Activated CD8-positive, alpha-beta T cell treated with anti-CD3 and anti-CD28 coated beads for 36 hours (primary cell): Measurements from ENCODE around the gene CANT1. TPM values are rescaled to one million over a fixed set of nuclear protein-coding genes. Genes with fewer than 3 reads are reported as not detected.

Source experiments
- ATAC-seq: fragments of 200-7000 bp; cut with Tn5 transposase; one replicate; pipeline ENCODE4 v1.10.0; 2021; ENCODE audit warnings: mild to moderate bottlenecking, moderate library complexity
- CTCF ChIA-PET: fragments of 350-600 bp; sonication (Branson Sonifier 250); formaldehyde crosslinking; loops from one replicate; lab custom pipeline; 2021; ENCODE audit warnings: antibody characterized with exemption; lab: Charles Lee
- POLR2A ChIA-PET: fragments of 350-600 bp; sonication (Branson Sonifier 250); formaldehyde crosslinking; loops from one replicate; lab custom pipeline; 2021; ENCODE audit warnings: antibody characterized with exemption; lab: Charles Lee
- DNase-seq: peaks from one replicate; pipeline ENCODE4 v3.0.0-alpha.2; 2020
- H3K27ac Mint-ChIP-seq: one replicate; pipeline ENCODE4 v1.8.0; 2021; ENCODE audit warnings: mild to moderate bottlenecking, mixed read lengths
- H3K27me3 Mint-ChIP-seq: one replicate; pipeline ENCODE4 v1.8.0; 2021; ENCODE audit warnings: mixed read lengths
- H3K36me3 Mint-ChIP-seq: one replicate; pipeline ENCODE4 v1.8.0; 2021; ENCODE audit warnings: low read depth, mixed read lengths
- H3K4me1 Mint-ChIP-seq: one replicate; pipeline ENCODE4 v1.8.0; 2021; ENCODE audit warnings: low read depth, mixed read lengths
- H3K4me3 Mint-ChIP-seq: one replicate; pipeline ENCODE4 v1.8.0; 2021; ENCODE audit warnings: mild to moderate bottlenecking, moderate library complexity, mixed read lengths
- H3K9me3 Mint-ChIP-seq: one replicate; pipeline ENCODE4 v1.8.0; 2021; ENCODE audit warnings: mixed read lengths
- intact Hi-C: fragments of 100-400 bp; cut with micrococcal nuclease; formaldehyde crosslinking; loops from one replicate; pipeline ENCODE4 v1.10.0; 2022
- total RNA-seq, 2 experiments: library from RNA; stranded (reverse); gene quantifications; one replicate each; pipeline ENCODE4 v1.2.3, GENCODE V29; 2021
- TF ChIP-seq, protein P1 (sequence below): fragments of 200-600 bp; IDR thresholded peaks from one replicate; pipeline ENCODE4 v1.8.0; 2022; ENCODE audit warnings: antibody characterized with exemption, mild to moderate bottlenecking

The CANT1 gene
- total RNA-seq, 2 experiments from 2014 or later: 41.4 to 48.2 TPM

DNA sequence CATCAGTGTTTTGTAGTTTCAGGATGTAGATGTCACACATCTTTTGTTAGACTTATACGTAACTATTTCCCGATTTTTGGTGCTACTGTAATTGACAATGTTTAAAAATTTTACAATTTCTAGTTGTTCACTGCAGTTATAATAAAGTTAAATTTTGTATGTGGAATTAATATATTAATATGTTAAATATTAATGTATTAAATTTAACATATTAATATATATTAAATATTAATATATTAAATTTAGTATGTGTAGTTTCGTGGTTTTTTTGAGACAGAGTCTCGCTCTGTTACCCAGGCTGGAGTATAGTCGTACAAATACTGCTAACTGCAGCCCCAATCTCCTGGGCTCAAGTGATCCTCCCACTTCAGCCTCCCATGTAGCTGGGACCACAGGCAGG, 24.2 kb downstream of the CANT1 start:
- no peak for ATAC-seq
- CTCF ChIA-PET: interaction anchor here (1.0 to 2.2 kb wide), 4 partner anchors 14 to 82 kb away, joined by 3 to 16 read pairs (median 6); no protein-coding TSS in a partner anchor
- no peaks in the 10 kb centered on the region for H3K27me3 Mint-ChIP-seq
- intact Hi-C loops: no loop called here
- POLR2A ChIA-PET: interaction anchor here (0.8 kb wide), 1 partner anchor 47 kb away, joined by 3 read pairs; no protein-coding TSS in a partner anchor
- TF ChIP-seq, protein P1, sequence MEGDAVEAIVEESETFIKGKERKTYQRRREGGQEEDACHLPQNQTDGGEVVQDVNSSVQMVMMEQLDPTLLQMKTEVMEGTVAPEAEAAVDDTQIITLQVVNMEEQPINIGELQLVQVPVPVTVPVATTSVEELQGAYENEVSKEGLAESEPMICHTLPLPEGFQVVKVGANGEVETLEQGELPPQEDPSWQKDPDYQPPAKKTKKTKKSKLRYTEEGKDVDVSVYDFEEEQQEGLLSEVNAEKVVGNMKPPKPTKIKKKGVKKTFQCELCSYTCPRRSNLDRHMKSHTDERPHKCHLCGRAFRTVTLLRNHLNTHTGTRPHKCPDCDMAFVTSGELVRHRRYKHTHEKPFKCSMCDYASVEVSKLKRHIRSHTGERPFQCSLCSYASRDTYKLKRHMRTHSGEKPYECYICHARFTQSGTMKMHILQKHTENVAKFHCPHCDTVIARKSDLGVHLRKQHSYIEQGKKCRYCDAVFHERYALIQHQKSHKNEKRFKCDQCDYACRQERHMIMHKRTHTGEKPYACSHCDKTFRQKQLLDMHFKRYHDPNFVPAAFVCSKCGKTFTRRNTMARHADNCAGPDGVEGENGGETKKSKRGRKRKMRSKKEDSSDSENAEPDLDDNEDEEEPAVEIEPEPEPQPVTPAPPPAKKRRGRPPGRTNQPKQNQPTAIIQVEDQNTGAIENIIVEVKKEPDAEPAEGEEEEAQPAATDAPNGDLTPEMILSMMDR: no peak
- no peak for DNase-seq
- no peaks in the 10 kb centered on the region for H3K9me3 Mint-ChIP-seq
- peaks cover 3% of the 10 kb centered on the region for H3K36me3 Mint-ChIP-seq
- no peak overlapping the region for H3K4me3 Mint-ChIP-seq
- H3K4me1 Mint-ChIP-seq: peaks cover 15% of the 10 kb centered on the region
- H3K27ac Mint-ChIP-seq: no peak overlapping the region

DNA sequence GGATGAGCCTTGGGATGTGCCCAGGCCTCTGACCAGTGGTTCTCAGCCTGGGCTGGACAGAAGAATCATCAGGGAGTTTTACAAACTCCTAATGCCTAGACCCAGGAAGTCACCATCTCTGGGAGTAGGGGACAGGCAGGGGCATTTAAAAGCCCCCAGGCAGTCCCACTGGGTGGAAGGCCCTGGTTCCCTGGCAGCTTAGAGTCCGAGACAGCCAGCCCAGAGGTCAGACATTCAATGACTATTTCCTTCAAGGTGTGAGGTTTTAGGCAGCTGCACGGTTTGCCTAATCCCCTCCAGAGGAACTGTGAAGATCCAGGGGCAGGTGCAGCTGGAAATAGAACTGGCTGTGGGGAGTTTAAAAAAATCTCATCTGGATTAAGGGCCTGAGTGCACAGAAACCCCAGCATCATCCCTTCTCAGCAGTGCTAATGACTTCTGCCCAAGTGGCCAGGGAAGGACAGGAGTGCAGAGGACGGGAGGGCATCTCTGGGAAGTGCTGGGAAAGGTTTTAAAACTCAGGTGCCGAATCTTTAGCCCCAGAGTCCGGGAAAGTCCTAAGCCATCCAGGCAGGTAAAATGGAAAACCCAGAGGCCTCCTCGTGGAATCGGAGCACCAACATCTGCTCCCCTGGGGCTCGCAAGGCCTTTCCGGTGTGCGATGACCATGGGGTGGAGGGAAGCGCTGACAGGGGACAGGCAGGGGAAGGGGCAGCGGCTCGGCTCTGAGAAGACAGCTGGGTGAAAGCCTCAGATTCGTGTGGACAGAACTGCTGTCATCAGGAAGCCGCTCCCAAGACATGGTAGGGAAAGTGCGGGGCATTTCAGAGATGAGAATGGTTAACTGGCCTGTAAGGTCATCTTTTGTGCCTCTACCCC, 28.3 kb downstream of the CANT1 start:
- POLR2A ChIA-PET: interaction anchor here (0.6 kb wide), 1 partner anchor 135 kb away, joined by 3 read pairs; no protein-coding TSS in a partner anchor
- intact Hi-C loops: no loop called here
- Mint-ChIP-seq H3K9me3 (no peaks in the 10 kb centered on the region), H3K4me1 (peaks cover 15% of the 10 kb centered on the region), H3K4me3 (no peak overlapping the region), H3K27ac (no peak overlapping the region), H3K36me3 (no peaks in the 10 kb centered on the region), H3K27me3 (no peaks in the 10 kb centered on the region)
- CTCF ChIA-PET: interaction anchor here (1.0 to 2.4 kb wide), 6 partner anchors 10 to 129 kb away, joined by 3 to 22 read pairs (median 3); no protein-coding TSS in a partner anchor
- no peak for ATAC-seq
- TF ChIP-seq, protein P1: no peak
- no peak for DNase-seq

DNA sequence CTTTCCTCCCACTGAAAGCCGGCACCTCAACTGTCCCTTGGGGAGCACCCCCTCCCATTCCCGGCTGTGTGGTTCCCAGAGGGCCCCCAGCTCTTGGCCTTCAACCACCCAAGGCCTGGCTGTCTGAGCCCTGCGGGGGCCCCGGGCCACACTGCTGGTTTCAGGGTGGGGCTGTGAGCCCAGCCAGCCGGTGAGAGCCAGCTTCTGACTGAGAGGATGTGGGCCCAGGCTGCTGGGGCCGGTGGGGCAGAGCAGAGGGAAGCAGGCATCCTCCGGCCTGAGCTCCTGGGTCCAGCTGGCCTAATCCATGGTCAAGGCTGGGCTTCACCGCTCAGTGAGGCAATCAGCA, 29.0 kb downstream of the CANT1 start:
- no peaks in the 10 kb centered on the region for H3K9me3 Mint-ChIP-seq
- no peaks in the 10 kb centered on the region for H3K36me3 Mint-ChIP-seq
- ChIA-PET CTCF (interaction anchor here (1.0 to 2.4 kb wide), 5 partner anchors 9 to 128 kb away, joined by 3 to 22 read pairs (median 3); no protein-coding TSS in a partner anchor), POLR2A (interaction anchor here (0.6 kb wide), 2 partner anchors 90 to 135 kb away, joined by 3 read pairs; no protein-coding TSS in a partner anchor)
- H3K4me1 Mint-ChIP-seq: peaks cover 9% of the 10 kb centered on the region
- H3K27me3 Mint-ChIP-seq: no peaks in the 10 kb centered on the region
- DNase-seq (no peak), ATAC-seq (no peak)
- intact Hi-C loops: no loop called here
- TF ChIP-seq, protein P1: no peak
- H3K27ac Mint-ChIP-seq: no peak overlapping the region
- no peak overlapping the region for H3K4me3 Mint-ChIP-seq

DNA sequence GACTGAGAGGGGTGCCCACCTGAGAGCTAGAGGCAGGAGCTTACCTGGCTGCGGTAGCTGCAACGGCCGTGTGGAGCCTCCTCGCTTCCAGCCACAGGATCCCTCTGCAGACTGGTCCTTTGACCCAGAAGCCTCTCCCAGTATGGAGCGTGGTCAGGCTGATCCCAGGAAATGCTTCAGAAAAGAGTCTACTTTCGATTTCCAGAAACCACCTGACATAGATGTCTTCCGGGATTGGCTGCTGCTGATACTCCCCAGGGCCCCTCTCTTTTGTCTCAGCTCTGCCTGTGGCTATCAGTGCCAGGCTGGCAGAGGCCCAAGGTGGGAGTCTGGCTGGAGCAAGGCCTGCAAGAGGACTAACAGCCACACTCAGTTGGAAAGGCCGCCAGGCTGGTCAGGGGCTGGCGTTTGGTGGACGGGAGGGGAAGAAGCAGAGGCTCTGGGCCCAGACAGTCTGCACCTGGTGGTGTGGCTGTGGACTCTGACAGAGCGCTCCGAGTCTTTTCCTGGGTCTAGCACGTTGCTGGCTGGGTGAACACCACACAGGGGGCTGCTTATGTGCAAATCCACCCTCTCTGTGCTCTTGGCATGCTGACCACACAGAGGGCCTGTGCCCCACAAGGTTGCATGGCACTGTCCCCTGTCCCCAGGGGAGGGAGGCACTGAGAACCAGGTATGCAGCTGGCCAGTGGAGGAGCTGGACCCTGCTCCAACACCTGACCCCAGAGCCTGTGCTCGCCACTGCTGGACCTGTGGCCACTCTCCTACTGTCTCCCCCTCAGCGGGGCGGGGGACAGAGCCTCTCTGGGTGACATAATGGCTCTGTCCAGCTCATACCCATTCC, 29.6 kb downstream of the CANT1 start, which contains the start of gene LGALS3BP:
TSS of gene LGALS3BP (minus strand) at position 144 of the 844 bp plus-strand sequence. CDS start 2,732 bp downstream, outside the sequence.
- H3K9me3 Mint-ChIP-seq: no peaks in the 10 kb centered on the region
- TF ChIP-seq, protein P1: no peak
- POLR2A ChIA-PET: interaction anchor here (0.6 to 1.4 kb wide), 3 partner anchors 14 to 134 kb away, joined by 3 to 5 read pairs (median 3); no protein-coding TSS in a partner anchor
- H3K27me3 Mint-ChIP-seq: no peaks in the 10 kb centered on the region
- H3K36me3 Mint-ChIP-seq: no peaks in the 10 kb centered on the region
- DNase-seq (peak; percentile 54), ATAC-seq (peak; percentile 85)
- intact Hi-C loops: no loop called here
- peaks cover 9% of the 10 kb centered on the region for H3K4me1 Mint-ChIP-seq
- peak within 1 kb of the TSS; percentile 70 for H3K4me3 Mint-ChIP-seq
- H3K27ac Mint-ChIP-seq: peak within 1 kb of the TSS; percentile 71
- CTCF ChIA-PET: interaction anchor here (0.9 to 2.4 kb wide), 6 partner anchors 9 to 128 kb away, joined by 3 to 22 read pairs (median 4); no protein-coding TSS in a partner anchor
